NCI-H1417 treated with DMSO at 0.1 percent for 48 hours (cell line): ENCODE data around the gene PLCH1.

Experiments used
- DNase-seq: peaks from one replicate; lab custom pipeline; 2025; lab: John Stamatoyannopoulos, UW

Gene PLCH1

DNA sequence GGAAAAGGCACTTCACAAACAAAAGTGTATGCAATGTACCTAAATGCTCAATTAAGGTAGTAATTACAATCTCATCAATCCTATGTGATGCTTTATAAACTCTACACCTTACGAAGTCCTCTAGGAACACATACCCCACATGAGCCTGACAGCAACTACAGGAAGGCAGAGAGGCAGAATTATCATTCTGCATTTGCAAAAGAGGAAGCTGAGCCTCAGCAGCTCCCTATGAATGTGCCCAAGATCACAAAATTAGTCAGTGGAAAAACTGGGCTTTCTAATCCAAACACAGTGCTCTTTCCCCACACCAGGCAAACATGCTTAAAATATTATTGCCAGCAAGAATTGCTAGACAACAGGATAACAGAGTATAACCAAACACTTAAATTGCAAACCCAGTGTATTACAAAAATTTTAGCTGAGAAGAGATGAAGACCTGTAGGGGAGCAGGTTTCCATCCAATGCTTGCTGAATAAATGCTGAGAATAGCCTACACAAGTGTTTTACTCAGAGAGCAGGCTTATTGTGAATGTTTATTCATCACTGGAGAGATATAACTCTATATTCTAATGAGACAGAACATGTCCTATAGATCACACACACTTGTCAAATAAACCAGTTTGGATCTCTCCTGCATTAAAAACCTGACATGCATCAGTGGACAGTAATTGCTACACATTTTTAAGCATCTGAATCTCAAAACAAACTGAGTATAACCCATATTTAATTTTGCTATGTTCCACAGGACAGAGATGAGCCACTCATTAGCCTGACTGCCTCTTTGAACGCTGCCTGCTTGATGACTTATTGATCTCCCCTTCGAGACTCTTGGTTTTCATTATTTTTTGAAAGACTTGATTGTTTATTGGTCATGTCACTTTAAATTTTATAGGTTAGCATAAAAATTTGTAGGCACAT, 62.2 kb downstream of the PLCH1 start:
- DNase-seq, result no peak

DNA sequence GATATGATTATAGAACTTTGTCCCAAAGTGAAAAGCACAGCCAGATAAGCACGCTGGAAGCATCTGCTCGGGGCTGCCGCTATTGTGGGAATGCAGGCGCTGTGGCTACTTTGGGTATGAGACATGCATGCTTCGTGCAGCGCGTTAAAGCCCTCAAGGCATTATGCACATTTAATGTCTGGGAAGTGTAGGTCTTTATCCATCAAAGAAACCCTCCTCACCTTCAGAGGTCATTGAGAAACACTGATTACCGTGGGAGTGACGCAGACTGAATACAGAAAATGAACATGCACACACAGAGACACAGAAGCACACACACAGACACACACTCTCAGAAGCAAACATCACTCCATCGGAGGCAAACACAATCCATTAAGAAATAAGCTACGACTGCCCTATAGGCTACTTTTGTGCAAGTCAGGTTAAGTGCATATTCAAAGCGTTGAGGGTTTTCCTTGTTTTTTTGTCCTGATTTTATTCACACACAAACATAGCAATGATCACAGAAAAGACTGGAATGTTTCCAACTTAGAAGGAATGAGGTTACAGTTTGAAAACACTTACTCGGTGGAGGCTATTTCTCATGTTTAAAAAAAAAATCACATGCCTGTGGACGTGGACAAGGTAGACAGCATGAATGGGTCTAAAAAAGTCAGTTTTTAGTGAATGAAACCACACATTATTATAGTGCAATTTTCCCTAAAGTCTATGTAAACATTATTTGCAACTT, 68.5 kb downstream of the PLCH1 start:
- DNase-seq, result no peak

DNA sequence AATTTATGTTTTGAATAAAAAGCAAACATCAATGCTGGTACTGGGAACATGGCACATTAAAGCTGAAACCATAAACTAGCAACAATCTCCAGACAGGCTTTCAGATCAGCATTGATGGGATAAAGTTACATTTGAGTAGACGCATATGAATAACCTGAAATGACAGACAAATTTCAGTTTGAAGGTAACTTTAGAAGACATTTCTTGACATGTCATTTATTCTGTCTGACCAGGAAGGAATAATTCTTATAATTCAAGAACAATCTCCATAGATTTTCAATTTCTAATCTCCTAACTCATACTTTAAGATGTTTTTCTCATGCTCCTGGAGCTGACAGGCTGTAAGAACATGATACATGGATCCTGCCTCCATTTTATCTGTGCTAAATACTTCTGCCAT, 69.8 kb downstream of the PLCH1 start:
- DNase-seq, result no peak

DNA sequence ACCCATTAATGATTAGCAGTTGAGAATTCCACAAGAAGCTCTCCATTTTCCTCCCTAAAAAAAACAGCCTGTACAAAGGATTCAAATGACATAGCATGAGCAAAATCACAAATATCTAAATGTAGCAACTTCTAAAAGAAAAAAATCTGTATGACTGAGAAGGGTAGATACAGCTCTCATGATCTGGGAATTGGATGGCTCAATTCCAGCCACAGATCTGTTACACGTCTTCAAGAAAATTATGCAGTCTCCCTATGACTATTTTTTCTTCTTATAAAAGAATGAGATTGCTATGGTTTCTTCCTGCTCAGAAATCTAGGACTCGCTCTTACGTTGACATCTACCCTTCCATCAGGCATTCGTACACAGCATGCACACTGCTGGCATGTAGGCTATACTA, 71.5 kb downstream of the PLCH1 start:
- DNase-seq, result no peak

DNA sequence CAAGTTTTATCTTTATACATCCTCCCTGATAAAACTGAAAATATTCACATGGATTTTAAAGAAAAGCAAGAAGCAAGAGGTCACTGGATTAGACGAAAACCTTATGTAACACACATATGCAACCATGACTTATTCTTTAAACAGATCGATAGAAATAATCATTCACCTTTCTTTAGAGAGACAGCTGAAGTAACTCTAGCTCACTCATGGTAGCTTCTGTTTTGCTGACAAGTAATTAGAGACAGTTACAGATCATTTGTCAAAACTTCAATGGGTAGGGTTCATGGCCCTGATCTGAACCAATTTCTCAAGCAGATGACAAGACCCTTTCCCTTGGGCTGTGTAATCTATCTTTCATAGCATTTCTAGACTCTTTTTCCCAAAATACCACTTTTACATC, 74.5 kb downstream of the PLCH1 start:
- DNase-seq, result no peak

DNA sequence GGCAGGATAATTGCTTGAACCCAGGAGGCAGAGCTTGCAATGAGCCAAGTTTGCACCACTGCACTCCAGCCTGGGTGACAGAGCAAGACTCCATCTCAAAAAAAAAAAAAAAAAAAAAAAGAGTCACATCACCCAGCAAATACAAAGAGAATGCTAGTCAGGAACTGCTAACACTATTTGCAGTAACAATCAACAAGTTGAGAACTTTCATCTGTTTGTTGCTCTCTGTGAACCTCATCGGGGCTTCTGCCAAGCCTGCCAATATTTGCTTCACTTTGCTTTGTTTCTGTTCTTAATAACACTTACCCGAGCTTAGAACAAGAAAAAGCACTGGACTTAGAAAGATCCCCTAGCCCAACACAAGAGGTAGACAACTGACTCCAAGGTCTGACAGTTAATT, 76.9 kb downstream of the PLCH1 start:
- DNase-seq, result no peak

DNA sequence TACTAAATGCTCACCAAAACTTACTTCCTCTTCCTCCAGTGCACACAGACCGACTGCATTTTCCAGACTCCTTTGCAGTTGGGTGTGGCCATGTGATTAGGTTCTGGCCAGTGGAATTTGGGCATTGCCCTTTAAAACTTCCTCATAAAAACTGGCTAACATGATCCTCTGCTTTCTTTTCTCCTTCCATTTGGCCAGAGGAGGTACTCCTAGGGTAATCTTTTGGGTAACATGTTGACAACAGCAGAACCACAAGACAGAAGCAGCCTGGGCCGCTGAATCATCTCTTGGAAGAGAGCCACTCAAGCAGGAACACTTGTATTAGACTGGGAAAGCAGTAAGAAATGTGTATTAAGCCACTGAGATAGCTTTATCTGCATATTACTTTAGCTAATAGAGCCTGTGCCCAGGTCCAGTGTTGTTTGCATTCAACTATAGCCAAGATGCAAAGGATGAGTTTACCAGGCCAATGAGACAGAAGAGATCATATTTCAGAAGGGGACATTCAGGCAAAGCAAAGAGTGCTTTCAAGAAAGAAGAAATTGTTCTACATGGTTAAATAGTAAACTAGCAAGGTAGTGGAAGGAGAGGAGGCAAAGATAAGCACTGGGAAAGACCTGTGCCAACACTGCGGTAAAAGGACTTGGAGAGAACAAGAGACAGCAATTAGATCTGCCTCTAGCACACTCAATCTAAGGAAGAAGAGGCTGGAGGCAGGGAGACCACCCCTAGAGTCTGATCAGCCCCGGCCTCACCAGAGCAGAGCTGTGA, 79.8 kb downstream of the PLCH1 start:
- DNase-seq, result no peak

DNA sequence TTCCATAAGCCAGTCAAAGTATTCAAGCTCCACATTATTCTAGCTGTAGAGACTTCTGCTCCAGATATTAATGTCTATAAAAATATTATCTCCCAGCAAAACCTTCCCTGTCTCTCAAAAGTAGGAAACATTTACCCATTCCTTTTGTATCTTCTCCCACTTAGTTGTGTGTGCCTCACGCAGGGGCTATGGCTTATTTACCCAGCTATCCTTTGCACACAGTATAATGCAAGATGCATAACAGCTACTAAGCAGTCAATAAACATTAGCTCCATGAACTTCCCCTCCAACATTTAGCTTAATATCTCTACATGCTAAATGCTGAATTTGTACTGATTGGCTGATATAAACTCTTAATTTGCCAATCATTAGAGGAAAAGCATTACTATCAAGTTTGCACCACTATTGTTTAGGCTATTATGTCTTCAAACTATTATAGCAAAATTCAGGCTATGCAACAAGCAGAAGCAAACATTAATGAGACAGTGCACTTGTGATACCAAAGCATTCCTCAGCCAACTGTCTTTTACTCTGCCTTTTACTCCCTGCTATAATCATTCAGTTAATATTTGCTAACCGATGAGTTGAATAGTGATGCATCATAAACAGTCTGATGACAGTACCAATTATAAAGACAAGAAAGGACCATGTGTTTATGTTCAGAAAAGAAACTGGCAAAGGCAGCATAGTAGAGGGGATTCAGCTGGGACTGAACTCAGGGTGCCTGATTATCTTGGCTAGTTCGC, 81.2 kb downstream of the PLCH1 start:
- DNase-seq, result no peak

DNA sequence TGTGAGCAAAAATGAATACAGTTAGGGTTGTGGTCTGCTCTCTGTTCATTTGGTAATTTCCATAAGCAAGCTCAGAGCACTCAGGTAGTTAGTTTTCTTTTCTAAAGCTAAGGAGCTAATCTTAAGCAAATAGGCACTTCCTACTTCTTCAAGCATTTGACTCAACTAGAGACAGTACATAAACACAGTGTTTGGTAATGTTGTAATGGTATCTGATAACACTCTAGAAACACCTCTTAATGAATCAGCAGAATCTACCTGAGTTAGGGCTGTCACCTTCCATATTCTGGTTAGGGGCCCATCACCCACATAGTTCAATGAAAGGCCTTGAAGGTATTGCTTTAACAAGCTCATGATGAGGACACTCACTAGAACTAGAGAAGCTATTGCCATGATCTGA, 83.1 kb downstream of the PLCH1 start:
- no peak for DNase-seq

DNA sequence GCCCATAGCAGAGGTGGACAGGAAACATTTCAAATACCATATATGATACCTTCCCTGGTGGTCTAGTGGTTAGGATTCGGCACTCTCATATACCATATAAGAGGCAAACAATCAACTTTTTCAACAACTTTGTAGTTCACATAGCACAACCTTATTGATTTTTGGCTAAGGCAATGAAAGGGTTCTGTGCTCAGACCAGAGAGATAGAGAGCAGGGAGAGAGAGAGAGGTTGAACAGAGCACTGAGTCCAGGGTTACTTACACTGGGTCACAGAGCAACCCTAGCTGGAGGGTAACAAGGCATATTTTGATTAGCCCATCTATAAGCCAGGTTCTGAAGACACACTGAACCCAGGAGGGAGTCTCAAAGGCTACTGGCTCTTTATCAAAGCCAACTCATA, 83.8 kb downstream of the PLCH1 start:
- no peak for DNase-seq

DNA sequence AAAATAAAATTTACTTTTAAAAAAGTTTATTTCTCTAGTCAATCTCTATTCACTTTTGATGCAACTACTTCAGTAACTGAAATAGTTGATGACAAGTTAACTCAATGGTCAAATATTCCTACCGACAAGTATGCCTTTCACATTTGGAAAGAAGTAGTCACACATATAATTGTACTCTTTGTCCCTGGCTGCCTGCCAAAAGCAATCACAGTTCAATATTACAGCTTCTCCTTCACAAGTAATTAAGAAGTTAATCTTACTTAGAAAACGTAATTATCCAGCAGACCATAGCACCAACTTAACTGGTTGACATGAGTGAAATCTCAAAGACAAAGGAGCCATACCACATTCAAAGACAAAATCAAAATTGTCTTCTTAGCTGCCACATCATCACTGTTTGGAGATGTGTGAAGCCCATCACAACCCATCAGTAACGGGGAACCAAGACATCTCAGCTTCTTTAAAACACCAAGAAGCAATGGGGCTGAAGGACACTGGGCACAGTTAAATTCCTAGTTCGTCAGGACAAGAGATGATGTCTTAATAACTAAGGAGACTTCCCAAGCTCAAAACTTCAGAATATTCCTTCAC, 86.1 kb downstream of the PLCH1 start:
- no peak for DNase-seq

DNA sequence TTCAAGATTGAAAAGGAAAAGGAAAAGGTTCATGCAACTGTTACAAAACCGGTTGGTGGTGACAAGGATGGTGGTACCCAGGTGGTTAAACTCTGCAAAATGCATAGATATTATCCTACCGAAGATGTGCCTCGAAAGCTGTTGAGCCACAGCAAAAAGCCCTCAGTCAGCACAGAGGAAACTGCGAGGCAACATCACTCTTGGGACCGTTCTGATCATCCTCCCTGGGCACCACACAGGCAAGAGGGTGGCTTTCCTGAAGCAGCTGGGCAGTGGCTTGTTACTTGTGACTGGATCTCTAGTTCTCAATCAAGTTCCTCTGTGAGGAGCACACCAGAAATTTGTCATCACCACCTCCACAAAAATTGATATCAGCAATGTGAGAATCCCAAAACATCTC, 86.9 kb downstream of the PLCH1 start:
- DNase-seq, result no peak

DNA sequence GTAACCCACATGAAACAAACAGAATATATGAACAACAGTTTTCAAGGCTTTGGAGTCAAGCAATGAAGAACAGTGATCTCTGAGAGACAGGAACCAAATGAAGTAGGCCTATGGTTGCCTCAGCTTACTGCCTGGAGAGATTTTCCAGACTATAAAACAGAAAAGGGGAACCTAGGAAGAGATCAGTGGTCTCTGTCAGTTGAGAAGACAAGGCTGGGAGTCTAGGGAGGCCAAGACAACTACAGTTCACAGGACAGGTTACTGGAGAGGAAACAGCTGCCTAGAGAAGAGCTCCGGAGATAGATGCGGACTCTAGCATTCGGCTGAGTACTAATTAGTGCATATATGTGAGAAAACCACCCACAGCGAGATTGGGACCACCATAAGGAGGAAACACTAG, 87.7 kb downstream of the PLCH1 start:
- no peak for DNase-seq

DNA sequence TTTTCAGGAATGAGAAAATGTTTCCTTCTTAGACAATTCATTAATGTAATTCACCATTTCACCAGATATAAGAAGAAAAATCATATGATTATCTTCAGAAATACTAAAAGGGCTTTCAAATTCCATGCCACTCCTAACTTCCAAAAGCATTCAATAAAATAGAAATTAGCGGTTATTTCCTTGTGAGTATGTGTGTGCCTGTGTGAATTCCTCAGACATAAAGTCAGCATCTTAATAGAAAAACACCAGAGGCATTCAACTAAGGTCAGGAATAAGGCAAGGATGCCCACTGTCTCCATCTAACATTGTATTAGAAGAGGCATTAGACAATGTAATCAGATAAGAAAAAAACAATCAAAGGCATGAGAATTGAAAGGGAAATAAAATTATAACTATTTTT, 88.4 kb downstream of the PLCH1 start:
- DNase-seq, result no peak

DNA sequence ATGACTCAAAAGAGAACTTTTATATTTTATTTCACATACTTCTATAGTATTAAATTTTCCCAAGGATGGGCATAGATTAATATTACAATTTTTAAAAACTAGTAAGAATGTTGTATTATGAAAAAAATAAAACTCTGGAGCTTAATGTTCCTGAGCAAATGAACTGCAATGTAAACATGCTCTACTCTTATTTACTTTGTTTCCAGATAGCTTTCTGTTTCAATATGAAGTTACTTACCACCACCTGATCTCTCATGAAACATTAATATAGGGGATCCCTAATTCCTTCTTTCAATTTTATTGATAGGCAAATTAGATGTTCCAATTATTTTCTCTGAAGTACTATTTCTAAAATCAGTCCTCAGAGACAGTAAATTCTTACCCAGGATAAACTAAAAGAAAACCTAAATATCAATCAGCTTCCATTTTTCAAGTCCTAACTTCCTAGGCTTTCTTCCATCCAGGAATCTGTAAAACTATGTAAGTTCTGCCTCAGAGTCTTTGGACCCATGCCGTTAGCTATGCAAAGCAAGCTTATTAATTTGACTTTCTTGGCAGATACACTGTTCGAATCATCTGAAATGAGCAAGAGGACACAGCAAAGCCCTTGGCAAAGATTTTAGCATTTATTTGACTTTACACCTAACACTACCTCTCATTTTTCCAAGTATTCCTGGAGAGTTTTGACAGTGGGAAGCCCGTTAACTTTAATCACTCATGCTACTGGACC, 93.2 kb downstream of the PLCH1 start:
- DNase-seq, result no peak

DNA sequence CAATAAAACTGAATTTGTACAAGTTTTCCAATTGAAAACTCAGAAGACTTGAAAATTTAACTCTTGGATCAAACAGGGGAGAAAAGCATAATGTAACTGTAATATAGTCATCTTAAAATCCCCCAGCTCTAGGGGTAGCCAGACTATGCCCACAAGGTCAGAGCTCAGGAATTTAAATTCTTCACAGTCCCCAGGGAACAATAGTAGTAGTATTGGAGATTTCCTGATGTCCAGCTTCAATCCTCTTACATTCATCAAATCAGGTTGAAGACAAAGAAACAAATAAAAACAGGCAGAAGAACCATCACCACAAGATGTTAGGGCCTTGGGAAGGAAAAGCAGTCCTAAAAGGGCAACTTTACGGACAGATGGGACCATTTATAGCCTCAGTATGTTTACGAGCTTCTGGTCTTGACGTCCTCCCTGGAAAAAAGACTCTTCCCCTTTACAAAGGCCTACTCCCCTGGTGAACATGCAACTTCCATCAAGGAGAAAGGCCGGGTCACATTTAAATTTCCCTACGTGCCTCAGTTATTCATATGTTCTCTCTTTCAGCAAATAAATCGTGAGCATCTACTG, 96.8 kb downstream of the PLCH1 start:
- no peak for DNase-seq

DNA sequence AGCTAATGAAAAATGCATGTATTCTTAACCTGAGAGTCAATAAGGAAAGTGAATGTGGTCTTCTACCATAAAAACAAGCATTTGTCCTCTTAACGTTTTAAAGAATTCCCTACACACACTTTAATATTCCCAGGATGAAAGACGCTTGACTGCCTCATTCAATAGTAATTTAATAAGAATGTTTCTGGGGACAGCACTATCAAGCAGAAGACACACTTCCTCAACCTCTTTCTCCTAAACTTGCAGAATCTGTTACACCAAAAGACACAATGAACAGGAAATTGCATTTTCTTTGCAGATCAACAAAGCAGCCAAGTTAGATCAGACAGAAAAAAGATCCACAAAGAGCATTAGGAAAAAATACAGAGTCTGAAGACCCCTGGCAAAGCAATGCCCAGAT, 97.7 kb downstream of the PLCH1 start:
- DNase-seq, result no peak

DNA sequence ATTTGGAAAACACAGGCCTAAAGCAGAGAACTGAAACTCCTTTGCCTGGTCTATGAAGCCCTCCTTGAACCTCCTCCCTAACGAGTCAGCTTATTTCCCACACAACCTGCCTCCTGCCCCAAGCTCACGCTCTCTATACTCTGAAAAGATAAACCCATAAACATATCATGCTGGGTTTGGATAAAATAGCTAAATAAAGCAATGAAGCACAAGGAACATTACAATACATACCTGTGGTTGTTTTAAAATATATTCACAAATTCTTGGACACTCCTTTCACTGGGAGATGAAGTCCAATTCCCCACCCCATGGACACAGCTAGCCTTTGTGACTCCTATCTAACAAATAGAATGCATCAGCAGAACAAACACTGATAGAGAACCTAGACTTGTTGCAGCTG, 98.2 kb downstream of the PLCH1 start:
- no peak for DNase-seq

DNA sequence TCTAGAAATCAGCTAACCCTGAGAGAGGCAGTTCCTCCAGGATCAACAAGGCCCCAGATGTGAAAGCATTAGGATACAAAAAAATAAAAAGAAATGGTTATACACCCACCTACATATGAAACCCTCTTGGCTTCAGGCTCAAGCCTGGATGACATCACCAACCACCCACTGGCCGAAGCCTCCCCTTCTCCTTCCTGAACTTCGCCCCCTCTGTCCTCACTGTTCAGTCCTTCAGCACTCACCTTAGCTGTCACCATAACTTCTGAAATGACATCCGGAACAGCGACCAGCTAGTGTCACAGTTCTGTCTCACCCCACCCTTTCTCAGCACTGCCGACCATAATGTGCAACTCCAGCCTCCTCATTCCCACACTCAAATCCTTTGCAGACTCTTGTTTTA, 98.7 kb downstream of the PLCH1 start:
- DNase-seq, result no peak

DNA sequence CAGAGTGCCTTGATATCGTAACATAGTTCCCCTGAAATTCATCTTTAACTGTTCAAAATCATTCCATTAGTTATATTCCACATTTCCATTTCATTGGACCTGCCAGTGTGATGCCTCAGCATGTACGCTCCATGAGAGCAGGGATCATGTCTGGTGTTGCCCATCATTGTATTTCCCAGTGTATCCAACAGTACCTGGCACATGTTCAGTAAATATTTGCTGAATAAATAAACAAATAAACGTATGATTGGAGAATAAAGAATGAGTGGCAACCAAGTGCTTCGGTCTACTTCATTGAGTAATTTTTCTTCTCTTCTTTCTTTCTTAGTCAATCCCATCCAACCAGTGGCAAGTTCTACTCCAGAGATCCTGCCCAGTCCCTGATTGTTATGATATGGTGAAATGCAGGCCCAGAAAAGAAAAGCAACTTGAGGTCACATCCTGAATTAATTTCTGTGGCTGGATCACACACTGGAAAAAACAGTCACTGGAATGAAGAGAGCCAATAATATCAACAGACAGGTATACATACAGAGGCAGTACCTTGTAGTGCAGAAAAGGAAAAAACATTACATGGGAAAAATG, 101.2 kb downstream of the PLCH1 start:
- no peak for DNase-seq
